Keratinocyte (primary cell): ENCODE data around the gene SYT2. TPM values are rescaled to one million over a fixed set of nuclear protein-coding genes. Genes with fewer than 3 reads are reported as not detected.

Experiments used
- DNase-seq: peaks from one replicate; pipeline ENCODE4 v3.0.0-alpha.2; 2011; ENCODE audit warnings: low read depth, missing footprints, low spot score
- FAIRE-seq: peaks from 2 replicates; lab custom pipeline; 2011; peaks lifted over from hg19 to GRCh38; lab: Jason Lieb, UNC
- H2AFZ ChIP-seq: 2 replicates; pipeline ENCODE4 v1.6.0; 2012; ENCODE audit warnings: low read length, control low read depth, inconsistent platforms; ENCODE audit not compliant: control insufficient read depth
- H3K27ac ChIP-seq: 2 replicates; pipeline ENCODE4 v1.5.1; 2011; ENCODE audit warnings: low read length; ENCODE audit not compliant: control insufficient read depth, insufficient read depth
- H3K27me3 ChIP-seq: 3 replicates; pipeline ENCODE4 v1.6.0; 2011; ENCODE audit warnings: low read length; ENCODE audit not compliant: control insufficient read depth, insufficient read depth; ENCODE audit errors: extremely low read depth
- H3K36me3 ChIP-seq, 2 experiments: 2 replicates in 1 of 2; 3 replicates in 1 of 2; pipeline ENCODE4 v1.5.1; 2011; ENCODE audit warnings: low read length in 2 of 2, mild to moderate bottlenecking in 1 of 2; ENCODE audit not compliant: control insufficient read depth in 2 of 2, insufficient read depth in 2 of 2; ENCODE audit errors: extremely low read depth in 1 of 2
- H3K4me1 ChIP-seq: 3 replicates; pipeline ENCODE4 v1.5.1; 2011; ENCODE audit warnings: low read length; ENCODE audit not compliant: control insufficient read depth, insufficient read depth; ENCODE audit errors: extremely low read depth
- H3K4me2 ChIP-seq: 3 replicates; pipeline ENCODE4 v1.6.0; 2011; ENCODE audit warnings: low read depth, low read length; ENCODE audit not compliant: control insufficient read depth, insufficient read depth; ENCODE audit errors: extremely low read depth
- H3K4me3 ChIP-seq, 3 experiments: fragments of 200-600 bp in 1 of 3; sonication (generic) in 1 of 3; 2 replicates in 2 of 3; 3 replicates in 1 of 3; pipeline ENCODE4 v1.5.1; 2011 to 2016; ENCODE audit warnings: low read length in 3 of 3, mild to moderate bottlenecking in 3 of 3, control low read depth in 2 of 3, inconsistent platforms in 1 of 3, low read depth in 1 of 3, mixed read lengths in 1 of 3, mixed run types in 1 of 3, moderate library complexity in 1 of 3; ENCODE audit not compliant: control insufficient read depth in 2 of 3, insufficient read depth in 2 of 3; ENCODE audit errors: extremely low read depth in 1 of 3
- H3K79me2 ChIP-seq: 2 replicates; pipeline ENCODE4 v1.6.0; 2012; ENCODE audit warnings: low read length; ENCODE audit not compliant: control insufficient read depth, insufficient read depth
- H3K9ac ChIP-seq: 3 replicates; pipeline ENCODE4 v1.6.0; 2011; ENCODE audit warnings: low read length; ENCODE audit not compliant: control insufficient read depth, insufficient read depth; ENCODE audit errors: extremely low read depth
- H3K9me1 ChIP-seq: 3 replicates; pipeline ENCODE4 v1.6.0; 2011; ENCODE audit warnings: low read length; ENCODE audit not compliant: control insufficient read depth, insufficient read depth; ENCODE audit errors: extremely low read depth
- H3K9me3 ChIP-seq: 2 replicates; pipeline ENCODE4 v1.5.1; 2012; ENCODE audit warnings: low read depth, low read length; ENCODE audit not compliant: control insufficient read depth
- H4K20me1 ChIP-seq: 3 replicates; pipeline ENCODE4 v1.6.0; 2011; ENCODE audit warnings: low read length; ENCODE audit not compliant: control insufficient read depth, insufficient read depth; ENCODE audit errors: extremely low read depth
- CTCF ChIP-seq, 3 experiments: IDR thresholded peaks in 1 of 3; conservative IDR thresholded peaks in 1 of 3; optimal IDR thresholded peaks in 1 of 3; 2 replicates in 2 of 3; 3 replicates in 1 of 3; pipeline versions ENCODE3 to v1.5.1; 2011; ENCODE audit warnings: low read length in 3 of 3, mild to moderate bottlenecking in 3 of 3, moderate library complexity in 2 of 3, control low read depth in 1 of 3, inconsistent platforms in 1 of 3; ENCODE audit not compliant: insufficient read depth in 2 of 3; ENCODE audit errors: extremely low read depth in 1 of 3
- EZH2 ChIP-seq: IDR thresholded peaks from one replicate; pipeline ENCODE4 v1.6.1; 2012; ENCODE audit warnings: inconsistent platforms, mild to moderate bottlenecking, low read length, moderate library complexity
- dilution Hi-C: fragments of 300-500 bp; cut with MboI; formaldehyde crosslinking; loops from one replicate; pipeline ENCODE4 v1.7.0; 2020; ENCODE audit warnings: low sequenced_read_pairs; ENCODE audit not compliant: extremely low pct_ligation_motif_present
- polyA plus RNA-seq, 5 experiments: library from polyadenylated mRNA; depleted of rRNA in 3 of 5; stranded (reverse) in 3 of 5; stranded (forward) in 1 of 5; unstranded in 1 of 5; fragments of >200 nt; gene quantifications; 1 replicate in 1 of 5; 2 replicates in 3 of 5; 3 replicates in 1 of 5; pipeline versions ENCODE4 v1.2.1 to v1.2.3, GENCODE V29; 2011 to 2012; ENCODE audit warnings: missing spikeins in 2 of 5, low read depth in 1 of 5, low replicate concordance in 1 of 5

SYT2 gene
- polyA plus RNA-seq, 1 donor (not counting 4 experiments of a cell fraction or from before 2014, with no cell fraction given): not detected

DNA sequence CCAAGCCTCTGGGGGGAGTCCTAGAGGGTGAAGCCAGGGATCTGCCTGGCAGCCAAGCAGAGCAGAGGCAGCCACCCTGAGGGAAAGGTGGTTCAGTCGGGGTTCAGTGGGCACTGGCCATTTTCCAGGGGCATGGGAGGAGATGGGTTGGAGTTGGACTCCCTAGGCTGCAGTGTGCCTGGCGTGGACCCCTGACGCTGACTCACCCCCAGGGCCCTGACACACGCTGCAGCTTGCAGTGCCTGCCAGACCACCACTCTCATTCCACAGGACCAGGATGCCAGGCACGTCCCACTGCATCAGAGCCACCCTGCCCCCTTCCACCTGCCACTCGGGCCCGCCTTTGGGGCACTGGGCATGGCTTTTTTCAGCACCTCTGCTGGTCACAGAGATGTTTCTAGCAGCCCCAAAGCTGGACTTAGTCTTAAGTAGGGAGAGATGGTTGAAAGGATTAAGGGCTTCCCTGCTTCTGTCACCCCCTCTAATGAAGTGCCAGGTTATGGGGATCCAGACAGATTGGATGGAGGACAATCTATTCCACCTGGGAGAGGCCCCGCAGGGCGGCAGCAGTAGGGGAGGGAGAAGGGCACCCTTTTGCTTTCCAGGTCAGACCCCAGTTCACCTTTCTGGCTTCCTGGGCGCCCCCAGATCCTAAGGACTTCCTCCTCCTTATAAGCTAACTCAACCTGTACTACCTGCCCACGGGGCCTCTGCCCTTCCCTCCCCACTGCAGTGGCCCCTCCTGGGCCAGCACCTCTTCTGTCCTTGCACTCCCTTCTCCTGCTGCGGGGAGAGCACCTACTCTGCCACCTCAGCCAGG, 1.6 kb downstream of the SYT2 start:
- dilution Hi-C loops: no loop called here
- no peak for DNase-seq
- TF ChIP-seq EZH2: no peak
- TF ChIP-seq CTCF (optimal IDR thresholded peaks at IDR 0.05 in 1 of 3, IDR thresholded peaks at IDR 0.05 in 1 of 3, conservative IDR thresholded peaks at IDR 0.05 in 1 of 3; ENCODE audit: extremely low read depth in 1 of 3, insufficient read depth in 2 of 3, low read length in 3 of 3): no peak

DNA sequence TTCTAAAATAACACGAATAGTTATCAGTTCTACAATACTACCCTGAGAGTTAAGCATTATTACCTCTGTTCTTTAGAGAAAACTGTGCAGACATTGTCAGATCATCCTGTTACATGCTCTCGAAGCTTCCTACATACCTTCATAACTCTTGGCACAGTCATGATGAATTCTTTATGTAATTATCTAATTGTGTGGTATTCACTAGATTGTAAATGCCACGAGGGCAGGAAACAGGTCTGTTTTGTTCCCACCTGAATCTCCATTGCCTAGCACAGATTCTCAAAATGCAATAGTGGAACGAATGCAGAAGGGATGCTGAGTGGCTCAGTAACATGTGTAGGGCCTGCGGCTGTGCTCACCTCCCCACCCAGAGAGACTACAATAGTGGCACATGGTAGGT, 3.4 kb downstream of the SYT2 start:
- Histone ChIP-seq H3K4me3 (no peak overlapping the region), H3K4me2 (no peak overlapping the region), H2AFZ (no peak overlapping the region), H3K9me3 (no peaks in the 10 kb centered on the region), H3K9ac (no peak overlapping the region), H4K20me1 (no peaks in the 10 kb centered on the region), H3K79me2 (no peaks in the 10 kb centered on the region), H3K9me1 (no peaks in the 10 kb centered on the region), H3K27me3 (peaks cover 71% of the 10 kb centered on the region), H3K36me3 (no peaks in the 10 kb centered on the region), H3K27ac (no peak overlapping the region), H3K4me1 (no peaks in the 10 kb centered on the region)
- dilution Hi-C loops: no loop called here
- FAIRE-seq: no peak
- no peak for DNase-seq
- TF ChIP-seq CTCF (optimal IDR thresholded peaks at IDR 0.05 in 1 of 3, IDR thresholded peaks at IDR 0.05 in 1 of 3, conservative IDR thresholded peaks at IDR 0.05 in 1 of 3; ENCODE audit: extremely low read depth in 1 of 3, insufficient read depth in 2 of 3, low read length in 3 of 3) (no peak), EZH2 (no peak)

More for the DNA sequence above, 1.6 kb downstream of the SYT2 start:
- H2AFZ ChIP-seq: no peak overlapping the region
- no peaks in the 10 kb centered on the region for H3K4me1 ChIP-seq
- H3K9me3 ChIP-seq: no peaks in the 10 kb centered on the region
- no peaks in the 10 kb centered on the region for H3K36me3 ChIP-seq
- peaks cover 82% of the 10 kb centered on the region for H3K27me3 ChIP-seq
- no peak overlapping the region for H3K9ac ChIP-seq
- no peaks in the 10 kb centered on the region for H4K20me1 ChIP-seq
- H3K79me2 ChIP-seq: no peaks in the 10 kb centered on the region
- FAIRE-seq: no peak
- H3K27ac ChIP-seq: no peak overlapping the region
- no peak overlapping the region for H3K4me2 ChIP-seq
- H3K4me3 ChIP-seq: no peak overlapping the region
- H3K9me1 ChIP-seq: no peaks in the 10 kb centered on the region
